ENCODE results near the gene PM20D1.

DNA sequence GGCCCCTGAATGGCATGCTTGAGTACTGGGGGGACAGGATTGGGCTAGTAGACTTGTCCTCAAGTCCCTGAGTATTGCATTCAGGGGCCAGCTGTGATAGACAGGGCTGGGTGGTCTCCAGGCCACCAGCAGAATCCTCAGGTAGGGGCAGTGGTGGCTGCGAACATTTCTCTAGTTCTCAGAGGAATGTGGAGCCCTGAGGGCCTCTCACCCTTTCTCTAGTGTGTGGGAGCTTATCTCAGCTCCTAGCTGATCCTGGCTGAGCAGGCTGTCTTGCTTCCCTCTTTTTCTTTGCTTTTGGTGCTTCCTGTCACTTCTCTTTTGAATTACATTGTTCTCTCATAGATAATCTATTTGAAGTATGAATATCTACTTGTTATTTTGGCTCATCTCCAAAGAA, 30.0 kb upstream of the PM20D1 start:
- TF ChIP-seq POLR2A (IDR thresholded peaks at IDR 0.05; ENCODE audit: low read depth, low read length) (no peak), POLR2AphosphoS5 (IDR thresholded peaks at IDR 0.05; ENCODE audit: low read depth, low read length) (no peak), TAF1 (IDR thresholded peaks at IDR 0.05; ENCODE audit: low read depth, low read length) (no peak)
